NCI-H446 (cell line): ENCODE measurements around the gene TIA1.
A peak's percentile ranks its signal among the peaks of the same experiment; 100 is the strongest.
"Not testable (repeated sequence)": the region's sequence is repeated elsewhere in the genome, so short reads cannot be mapped to it uniquely, and the experiment has no call there.

Source experiments
- DNase-seq, 2 experiments: peaks; one replicate each; lab custom pipeline; 2025; lab: John Stamatoyannopoulos, UW

The TIA1 gene

GRCh38 chr2:70214953-70215549 is 33.4 kb downstream of the TIA1 start:
- no peak for DNase-seq

GRCh38 chr2:70214365-70214764 is 34.1 kb downstream of the TIA1 start:
- DNase-seq = no peak

GRCh38 chr2:70212298-70212932 is 36.0 kb downstream of the TIA1 start:
- no peak for DNase-seq

- DNase-seq = no peak
Measured at GRCh38 chr2:70211595-70211994, 36.8 kb downstream of the TIA1 start.

GRCh38 chr2:70204452-70204851 is 44.0 kb downstream of the TIA1 start:
- DNase-seq = no peak

GRCh38 chr2:70203086-70203485 is 45.3 kb downstream of the TIA1 start:
- no peak for DNase-seq

- DNase-seq = no peak
Measured at GRCh38 chr2:70202236-70202806, 46.1 kb downstream of the TIA1 start.

GRCh38 chr2:70201831-70202230 is 46.6 kb downstream of the TIA1 start:
- no peak for DNase-seq

GRCh38 chr2:70201225-70201768 is 47.1 kb downstream of the TIA1 start:
- DNase-seq = no peak

- DNase-seq = no peak
Measured at GRCh38 chr2:70199320-70199864, 49.0 kb downstream of the TIA1 start.

- DNase-seq = no peak
Measured at GRCh38 chr2:70192516-70192915, 55.9 kb downstream of the TIA1 start.

- DNase-seq = no peak
Measured at GRCh38 chr2:70191244-70191735, 57.1 kb downstream of the TIA1 start.

- DNase-seq = peak; percentile 89 to 95
Measured at GRCh38 chr2:70190418-70191243, 57.8 kb downstream of the TIA1 start, which contains the start of gene C2orf42. C2orf42 (minus strand) TSS chr2:70191019; CDS start chr2:70181985, 9,034 bp downstream.

GRCh38 chr2:70188460-70188859 is 60.0 kb downstream of the TIA1 start:
- DNase-seq = no peak

GRCh38 chr2:70187170-70187569 is 61.3 kb downstream of the TIA1 start:
- DNase-seq = not testable (repeated sequence)

- no peak for DNase-seq
Measured at GRCh38 chr2:70182689-70183088, 65.7 kb downstream of the TIA1 start.

GRCh38 chr2:70181363-70181956 is 67.0 kb downstream of the TIA1 start:
- no peak for DNase-seq

- no peak for DNase-seq
Measured at GRCh38 chr2:70173520-70173919, 74.9 kb downstream of the TIA1 start.

- DNase-seq = not testable (repeated sequence)
Measured at GRCh38 chr2:70169654-70170245, 78.7 kb downstream of the TIA1 start.

- no peak for DNase-seq
Measured at GRCh38 chr2:70161069-70161534, 87.3 kb downstream of the TIA1 start.

GRCh38 chr2:70160545-70160944 is 87.9 kb downstream of the TIA1 start:
- no peak for DNase-seq
